H1 (cell line): ENCODE measurements around the gene ABHD16B. TPM values are rescaled to one million over a fixed set of nuclear protein-coding genes. Genes with fewer than 3 reads are reported as not detected.

Source experiments
- CTCF ChIA-PET: fragments of 300-600 bp; sonication (Branson Sonifier 250); formaldehyde crosslinking; loops from one replicate; lab custom pipeline; 2021; ENCODE audit not compliant: partially characterized antibody; lab: Charles Lee
- POLR2A ChIA-PET: fragments of 300-600 bp; sonication (Branson Sonifier 250); formaldehyde crosslinking; loops from one replicate; lab custom pipeline; 2021; ENCODE audit warnings: inconsistent platforms; ENCODE audit not compliant: partially characterized antibody; lab: Charles Lee
- DNase-seq, 2 experiments: peaks; one replicate each; pipeline versions ENCODE4 v3.0.0 to v3.0.0-alpha.2; 2010 to 2022; ENCODE audit warnings: low spot score in 2 of 2, low read depth in 1 of 2, mixed read lengths in 1 of 2
- FAIRE-seq: peaks from 2 replicates; lab custom pipeline; 2011; peaks lifted over from hg19 to GRCh38; lab: Jason Lieb, UNC
- H2AFZ ChIP-seq: 2 replicates; pipeline ENCODE4 v1.8.1; 2012; ENCODE audit warnings: low read length, inconsistent platforms
- H2AK5ac ChIP-seq: 2 replicates; pipeline ENCODE4 v1.6.1; 2013; ENCODE audit warnings: low read depth, low read length
- H2BK120ac ChIP-seq: replicated peaks from 2 replicates; pipeline ENCODE3; 2013; ENCODE audit warnings: low read depth, low read length, inconsistent platforms
- H2BK12ac ChIP-seq: 2 replicates; pipeline ENCODE4 v1.6.1; 2013; ENCODE audit warnings: low read depth, low read length
- H2BK15ac ChIP-seq: 2 replicates; pipeline ENCODE4 v1.6.1; 2013; ENCODE audit warnings: low read length
- H2BK20ac ChIP-seq: 2 replicates; pipeline ENCODE4 v1.6.1; 2013; ENCODE audit warnings: low read length
- H2BK5ac ChIP-seq: 2 replicates; pipeline ENCODE4 v1.6.1; 2013; ENCODE audit warnings: low read depth, low read length
- H3K14ac ChIP-seq: 2 replicates; pipeline ENCODE4 v1.6.1; 2013; ENCODE audit warnings: inconsistent platforms; ENCODE audit not compliant: insufficient read length
- H3K18ac ChIP-seq: 2 replicates; pipeline ENCODE4 v1.6.1; 2013; ENCODE audit warnings: low read length; ENCODE audit errors: extremely low read depth
- H3K23ac ChIP-seq: 2 replicates; pipeline ENCODE4 v1.6.1; 2013; ENCODE audit warnings: inconsistent platforms; ENCODE audit not compliant: insufficient read length
- H3K23me2 ChIP-seq: 2 replicates; pipeline ENCODE4 v1.6.1; 2013; ENCODE audit warnings: low read depth, low read length
- H3K27ac ChIP-seq: 2 replicates; pipeline ENCODE4 v1.6.1; 2011; ENCODE audit warnings: low read depth, low read length, inconsistent platforms
- H3K27me3 ChIP-seq, 4 experiments: replicated peaks in 1 of 4; 1 replicate in 1 of 4; 2 replicates in 3 of 4; pipeline versions ENCODE4 v1.6.1 to v1.8.1; 2011 to 2013; ENCODE audit warnings: low read length in 3 of 4, mild to moderate bottlenecking in 3 of 4, inconsistent platforms in 2 of 4, mixed read lengths in 2 of 4, moderate library complexity in 1 of 4; ENCODE audit not compliant: control insufficient read depth in 3 of 4, insufficient read depth in 3 of 4; ENCODE audit errors: extremely low read depth in 1 of 4
- H3K36me3 ChIP-seq, 4 experiments: 2 replicates each; pipeline versions ENCODE4 v1.6.1 to v1.8.1; 2011 to 2013; ENCODE audit warnings: mild to moderate bottlenecking in 4 of 4, low read length in 3 of 4, moderate library complexity in 2 of 4, control low read depth in 1 of 4, inconsistent platforms in 1 of 4; ENCODE audit not compliant: insufficient read depth in 4 of 4, control insufficient read depth in 2 of 4
- H3K4ac ChIP-seq: replicated peaks from 2 replicates; pipeline ENCODE3; 2013; ENCODE audit warnings: low read length, low read depth, mixed read lengths, inconsistent platforms; ENCODE audit not compliant: insufficient read length
- H3K4me1 ChIP-seq, 4 experiments: replicated peaks in 1 of 4; 1 replicate in 1 of 4; 2 replicates in 3 of 4; pipeline versions ENCODE4 v1.6.1 to v1.8.1; 2011 to 2013; ENCODE audit warnings: low read length in 3 of 4, inconsistent platforms in 2 of 4, mixed read lengths in 1 of 4; ENCODE audit not compliant: insufficient read depth in 4 of 4, control insufficient read depth in 3 of 4
- H3K4me2 ChIP-seq, 2 experiments: 2 replicates each; pipeline versions ENCODE4 v1.6.1 to v1.8.1; 2011 to 2013; ENCODE audit warnings: low read depth in 2 of 2, low read length in 2 of 2, control low read depth in 1 of 2, inconsistent platforms in 1 of 2, mild to moderate bottlenecking in 1 of 2; ENCODE audit not compliant: insufficient read depth in 1 of 2
- H3K4me3 ChIP-seq, 4 experiments: fragments of 200-600, 300-600 bp in 1 of 4; sonication (generic), shearing (Covaris generic), sonication (Bioruptor Twin) in 1 of 4; 2 replicates each; pipeline versions ENCODE4 v1.5.1 to v1.8.1; 2011 to 2016; ENCODE audit warnings: low read length in 4 of 4, low read depth in 3 of 4, control low read depth in 2 of 4, inconsistent platforms in 2 of 4, mild to moderate bottlenecking in 2 of 4, mixed read lengths in 1 of 4, moderate library complexity in 1 of 4; ENCODE audit not compliant: insufficient read depth in 2 of 4; ENCODE audit errors: extremely low read depth in 1 of 4
- H3K56ac ChIP-seq: replicated peaks from 2 replicates; pipeline ENCODE3; 2013; ENCODE audit warnings: low read depth, mild to moderate bottlenecking, mixed read lengths, low read length, inconsistent platforms; ENCODE audit not compliant: insufficient read length
- H3K79me1 ChIP-seq: 2 replicates; pipeline ENCODE4 v1.6.1; 2013; ENCODE audit warnings: low read depth, low read length, control low read depth
- H3K79me2 ChIP-seq, 2 experiments: 2 replicates each; pipeline versions ENCODE4 v1.6.1 to v1.8.1; 2012 to 2013; ENCODE audit warnings: low read length in 2 of 2, mild to moderate bottlenecking in 2 of 2, inconsistent platforms in 1 of 2; ENCODE audit not compliant: insufficient read depth in 2 of 2, control insufficient read depth in 1 of 2
- H3K9ac ChIP-seq, 4 experiments: replicated peaks in 1 of 4; 1 replicate in 1 of 4; 2 replicates in 3 of 4; pipeline versions ENCODE4 v1.6.1 to v1.8.1; 2011 to 2013; ENCODE audit warnings: low read depth in 3 of 4, low read length in 3 of 4, control low read depth in 2 of 4, mild to moderate bottlenecking in 2 of 4, moderate library complexity in 2 of 4, inconsistent platforms in 1 of 4; ENCODE audit errors: extremely low read depth in 1 of 4
- H3K9me3 ChIP-seq, 2 experiments: 2 replicates each; pipeline versions ENCODE4 v1.6.1 to v1.8.1; 2012 to 2013; ENCODE audit warnings: mild to moderate bottlenecking in 2 of 2, moderate library complexity in 2 of 2, control low read depth in 1 of 2, inconsistent platforms in 1 of 2, low read depth in 1 of 2, low read length in 1 of 2, mixed read lengths in 1 of 2; ENCODE audit not compliant: insufficient read depth in 2 of 2
- H4K20me1 ChIP-seq, 2 experiments: replicated peaks in 1 of 2; 2 replicates each; pipeline versions ENCODE3 to v1.8.1; 2011 to 2013; ENCODE audit warnings: inconsistent platforms in 2 of 2, low read length in 2 of 2, mild to moderate bottlenecking in 1 of 2; ENCODE audit not compliant: insufficient read depth in 2 of 2, control insufficient read depth in 1 of 2
- H4K5ac ChIP-seq: 2 replicates; pipeline ENCODE4 v1.6.1; 2013; ENCODE audit warnings: low read length, low read depth, mixed read lengths, inconsistent platforms; ENCODE audit not compliant: insufficient read length
- H4K8ac ChIP-seq: 2 replicates; pipeline ENCODE4 v1.8.0; 2013; ENCODE audit warnings: mild to moderate bottlenecking, moderate library complexity, low read length, inconsistent platforms; ENCODE audit not compliant: insufficient read depth; ENCODE audit errors: extremely low read depth
- H4K91ac ChIP-seq: replicated peaks from 2 replicates; pipeline ENCODE3; 2013; ENCODE audit warnings: low read length, mixed read lengths, inconsistent platforms; ENCODE audit not compliant: insufficient read length
- CHD1 ChIP-seq: IDR thresholded peaks from 2 replicates; pipeline ENCODE4 v1.6.1; 2012; ENCODE audit warnings: low read depth, low read length, improper control_type of control experiment
- EGR1 ChIP-seq: IDR thresholded peaks from 2 replicates; pipeline ENCODE4 v1.6.1; 2011; ENCODE audit warnings: low read depth, low read length, borderline replicate concordance
- JUND ChIP-seq: IDR thresholded peaks from 2 replicates; pipeline ENCODE4 v1.6.1; 2011; ENCODE audit warnings: mild to moderate bottlenecking, improper control_type of control experiment, low read length
- NANOG ChIP-seq: IDR thresholded peaks from 2 replicates; pipeline ENCODE4 v1.6.1; 2011; ENCODE audit warnings: low read length, low read depth, mild to moderate bottlenecking, inconsistent platforms; ENCODE audit not compliant: insufficient read depth, poor library complexity, severe bottlenecking
- SIN3A ChIP-seq, 2 experiments: IDR thresholded peaks in 1 of 2; conservative IDR thresholded peaks in 1 of 2; 2 replicates each; pipeline ENCODE4 v1.6.1; 2011 to 2012; ENCODE audit warnings: low read length in 2 of 2, improper control_type of control experiment in 1 of 2, low read depth in 1 of 2, mild to moderate bottlenecking in 1 of 2
- SP4 ChIP-seq: IDR thresholded peaks from 2 replicates; pipeline ENCODE4 v1.6.1; 2012; ENCODE audit warnings: low read length, inconsistent platforms
- WGBS, 2 experiments: shearing (Covaris generic) in 1 of 2; methylation state at CpG; one replicate each; pipeline versions ENCODE4 v1.1.6 to v1.1.7; 2013 to 2015; ENCODE audit warnings: low lambda C conversion rate in 2 of 2, mixed read lengths in 2 of 2, inconsistent platforms in 1 of 2, low coverage in 1 of 2, missing lambda C conversion rate in 1 of 2; ENCODE audit not compliant: insufficient replicate concordance in 2 of 2, insufficient coverage in 1 of 2, insufficient read length in 1 of 2; ENCODE audit errors: extremely low coverage in 1 of 2, missing lambda C conversion rate in 1 of 2; 5-methylcytosine and 5-hydroxymethylcytosine counted together
- polyA plus RNA-seq, 7 experiments: library from polyadenylated mRNA; depleted of rRNA in 3 of 7; stranded (reverse) in 5 of 7; unstranded in 2 of 7; fragments of >200 nt in 5 of 7; fragments of 200-250 nt in 2 of 7; gene quantifications; 1 replicate in 5 of 7; 2 replicates in 1 of 7; 4 replicates in 1 of 7; pipeline versions ENCODE4 v1.2.1 to v1.2.3, GENCODE V29; 2011 to 2013; ENCODE audit warnings: missing spikeins in 2 of 7, mixed read lengths in 2 of 7
- total RNA-seq: library from RNA; stranded (reverse); fragmentation: NEBNext Ultra II Directional; extraction: Animal tissue kit (Norgen Biotek cat#: 25700); gene quantifications from 2 replicates; pipeline ENCODE4 v1.2.1, GENCODE V29; 2021
- TF ChIP-seq, protein P1 (sequence below), 3 experiments: IDR thresholded peaks; 1 replicate in 2 of 3; 2 replicates in 1 of 3; pipeline versions ENCODE4 v1.5.1 to v1.6.1; 2011; ENCODE audit warnings: low read length in 3 of 3, mild to moderate bottlenecking in 3 of 3, inconsistent platforms in 2 of 3, low read depth in 1 of 3, moderate library complexity in 1 of 3; ENCODE audit not compliant: insufficient read depth in 1 of 3; ENCODE audit errors: control extremely low read depth in 1 of 3

The ABHD16B gene
- total and polyA plus RNA-seq, 2 of the 8 experiments (the other 6 are each of a cell fraction or from before 2014, with no cell fraction given): not detected

GRCh38 chr20:63894358-63895201 lies 33.3 kb downstream of the ABHD16B start, which contains the start of gene DNAJC5:
Gene DNAJC5, plus strand, starts transcription at chr20:63895126. Its CDS starts 33,220 bp downstream, at chr20:63928346.
- Histone ChIP-seq H4K20me1 (peaks cover 10 to 18% of the 10 kb centered on the region in 2 experiments), H3K14ac (no peak within 1 kb of the TSS), H3K9me3 (no peaks in the 10 kb centered on the region), H2BK12ac (no peak within 1 kb of the TSS), H4K5ac (no peak within 1 kb of the TSS), H3K79me1 (peaks cover 18% of the 10 kb centered on the region; the same call in 1 of the 2 replicates), H3K79me2 (peaks cover 3 to 36% of the 10 kb centered on the region in 2 experiments; a peak in 2 of 4 replicates), H3K4me1 (peaks cover 0 to 6% (median 4%) of the 10 kb centered on the region in 4 experiments; a peak in 4 of 7 replicates), H3K4me3 (peak within 1 kb of the TSS; percentile 57 to 85 (median 60)), H3K27me3 (no peaks in the 10 kb centered on the region), H3K23me2 (peaks cover 3% of the 10 kb centered on the region; the same call in 1 of the 2 replicates), H2BK120ac (no peak within 1 kb of the TSS), H2AK5ac (no peak within 1 kb of the TSS), H3K36me3 (peaks cover 4 to 11% (median 5%) of the 10 kb centered on the region in 4 experiments), H3K4me2 (peak within 1 kb of the TSS; percentile 67 to 80), H2BK20ac (no peak within 1 kb of the TSS), H3K27ac (no peak within 1 kb of the TSS), H3K56ac (no peak within 1 kb of the TSS), H2BK5ac (no peak within 1 kb of the TSS), H2BK15ac (no peak within 1 kb of the TSS), H2AFZ (peak within 1 kb of the TSS; percentile 73; the same call in 1 of the 2 replicates), H3K9ac (peak within 1 kb of the TSS; percentile 14 to 71 (median 42); a peak in 6 of 7 replicates), H3K4ac (no peak within 1 kb of the TSS), H3K23ac (no peak within 1 kb of the TSS), H3K18ac (no peak within 1 kb of the TSS), H4K91ac (no peak within 1 kb of the TSS), H4K8ac (peak within 1 kb of the TSS; percentile 40; the same call in 1 of the 2 replicates)
- peak; percentile 78 to 99 for DNase-seq
- no peak for FAIRE-seq
- CTCF ChIA-PET: interaction anchor here (0.8 to 4.5 kb wide), 7 partner anchors 13 to 251 kb away, joined by 3 to 12 read pairs (median 3); no protein-coding TSS in a partner anchor
- 6% methylated on average over 52 of the region's 82 CpGs; no CpG with 5 or more reads in 1 of the 2 experiments for WGBS, 2 experiments
- POLR2A ChIA-PET: interaction anchor here (0.8 to 4.5 kb wide), 7 partner anchors 12 to 198 kb away, joined by 3 to 23 read pairs (median 4); partner anchors contain the start of genes TNFRSF6B and TPD52L2
- peak; percentile 61; the same call in 1 of the 2 replicates for TF ChIP-seq SP4
- no peak for TF ChIP-seq CHD1
- TF ChIP-seq, protein P1, sequence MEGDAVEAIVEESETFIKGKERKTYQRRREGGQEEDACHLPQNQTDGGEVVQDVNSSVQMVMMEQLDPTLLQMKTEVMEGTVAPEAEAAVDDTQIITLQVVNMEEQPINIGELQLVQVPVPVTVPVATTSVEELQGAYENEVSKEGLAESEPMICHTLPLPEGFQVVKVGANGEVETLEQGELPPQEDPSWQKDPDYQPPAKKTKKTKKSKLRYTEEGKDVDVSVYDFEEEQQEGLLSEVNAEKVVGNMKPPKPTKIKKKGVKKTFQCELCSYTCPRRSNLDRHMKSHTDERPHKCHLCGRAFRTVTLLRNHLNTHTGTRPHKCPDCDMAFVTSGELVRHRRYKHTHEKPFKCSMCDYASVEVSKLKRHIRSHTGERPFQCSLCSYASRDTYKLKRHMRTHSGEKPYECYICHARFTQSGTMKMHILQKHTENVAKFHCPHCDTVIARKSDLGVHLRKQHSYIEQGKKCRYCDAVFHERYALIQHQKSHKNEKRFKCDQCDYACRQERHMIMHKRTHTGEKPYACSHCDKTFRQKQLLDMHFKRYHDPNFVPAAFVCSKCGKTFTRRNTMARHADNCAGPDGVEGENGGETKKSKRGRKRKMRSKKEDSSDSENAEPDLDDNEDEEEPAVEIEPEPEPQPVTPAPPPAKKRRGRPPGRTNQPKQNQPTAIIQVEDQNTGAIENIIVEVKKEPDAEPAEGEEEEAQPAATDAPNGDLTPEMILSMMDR (IDR thresholded peaks at IDR 0.05; ENCODE audit: control extremely low read depth in 1 of 3, insufficient read depth in 1 of 3, low read depth in 1 of 3, low read length in 3 of 3): no peak
- no peak for TF ChIP-seq NANOG
- TF ChIP-seq JUND: no peak
- peak; percentile 35 to 82; a peak in 2 of 4 replicates for TF ChIP-seq SIN3A (conservative IDR thresholded peaks at IDR 0.05 in 1 of 2, IDR thresholded peaks at IDR 0.05 in 1 of 2; ENCODE audit: low read depth in 1 of 2, low read length in 2 of 2)
- TF ChIP-seq EGR1: peak; percentile 91; the same call in 1 of the 2 replicates
